Measurements from ENCODE around the gene PTGES2.

Gene PTGES2

DNA sequence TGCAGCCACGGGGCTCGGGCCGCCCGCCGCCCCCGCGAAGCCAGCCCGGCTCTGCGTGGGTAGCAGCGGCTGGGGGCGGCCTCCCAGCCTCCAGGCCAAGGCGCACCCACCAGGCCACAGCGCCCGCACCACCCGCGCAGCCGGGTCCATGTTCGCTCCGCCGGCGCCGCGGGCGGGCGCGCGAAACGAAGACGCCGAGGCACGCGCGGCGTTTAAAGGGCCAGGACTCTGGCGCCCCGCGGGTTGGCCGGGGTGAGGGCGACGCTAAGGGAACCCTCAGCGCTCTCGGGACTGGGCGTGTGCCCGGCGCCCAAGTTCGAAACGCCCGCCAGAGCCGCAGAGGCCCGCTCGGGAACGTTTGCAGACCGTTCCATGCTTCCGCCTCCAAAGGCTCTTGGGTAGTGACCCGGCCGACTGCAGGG, at the start of gene PTGES2:
Gene PTGES2, minus strand, starts transcription at position 162 of the 422 bp plus-strand sequence. Its CDS starts 12 bp downstream, at position 150.
- DNase-seq, result peak; percentile 75

DNA sequence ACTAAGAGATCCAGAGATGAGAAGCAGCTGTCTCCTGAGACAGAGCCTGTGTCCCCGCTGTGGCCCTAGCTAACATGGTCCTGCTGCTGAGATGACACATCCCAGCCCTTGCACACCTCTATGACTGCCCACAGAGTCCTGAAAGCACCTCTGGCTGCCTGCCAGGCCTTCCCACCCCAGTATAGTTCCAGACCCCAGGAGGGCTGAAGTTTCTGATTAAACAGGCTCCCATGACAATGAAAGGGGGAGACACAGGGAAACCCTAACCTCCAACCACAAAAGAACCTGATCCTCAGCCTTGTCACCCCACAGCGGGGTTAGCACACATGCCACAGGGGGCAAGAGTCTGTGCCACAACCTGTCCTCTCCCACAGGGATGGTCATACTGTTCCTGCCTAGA, 48.2 kb upstream of the PTGES2 start:
- DNase-seq, result no peak

DNA sequence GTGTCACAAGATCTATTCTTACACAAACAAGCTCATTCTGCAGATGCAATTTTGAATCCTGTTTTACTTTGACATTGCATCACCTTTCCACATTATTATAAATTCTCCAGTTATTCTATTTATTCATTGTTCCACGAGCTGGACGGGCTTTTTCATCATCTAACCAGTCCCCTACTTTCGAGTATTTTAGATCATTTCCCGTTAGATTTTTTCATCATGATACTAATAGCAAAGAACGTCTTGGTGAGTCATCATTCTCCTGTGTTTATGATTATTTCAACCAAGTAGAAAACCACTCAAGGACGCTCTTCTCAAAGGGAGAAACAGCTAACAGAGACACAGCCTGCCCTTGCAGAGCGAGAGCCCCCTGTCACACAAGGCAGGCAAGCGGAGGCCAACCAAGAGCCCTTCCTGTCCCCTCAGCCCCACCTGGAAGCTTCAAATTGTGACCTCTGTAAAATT, 47.6 kb upstream of the PTGES2 start:
- DNase-seq, result no peak

DNA sequence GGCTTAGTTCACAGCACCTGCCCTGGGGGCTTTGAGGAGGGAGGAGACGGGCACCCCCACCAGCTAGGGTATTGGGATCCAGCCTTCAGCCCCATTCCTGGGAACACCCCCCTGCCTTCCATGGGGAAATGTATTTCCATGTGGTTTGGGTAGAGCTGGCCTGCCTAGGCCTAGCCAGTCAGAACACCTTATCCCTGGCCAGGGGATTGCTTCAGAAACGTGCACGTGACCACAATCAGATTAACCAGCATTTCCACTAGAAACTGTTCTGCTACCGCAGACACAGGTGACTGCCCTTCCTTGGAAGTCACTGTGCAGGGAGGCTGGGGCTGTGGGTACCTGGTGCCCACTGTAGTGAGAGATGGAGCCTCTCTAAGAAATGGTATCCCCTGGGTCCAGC, 46.5 kb upstream of the PTGES2 start:
- no peak for DNase-seq

DNA sequence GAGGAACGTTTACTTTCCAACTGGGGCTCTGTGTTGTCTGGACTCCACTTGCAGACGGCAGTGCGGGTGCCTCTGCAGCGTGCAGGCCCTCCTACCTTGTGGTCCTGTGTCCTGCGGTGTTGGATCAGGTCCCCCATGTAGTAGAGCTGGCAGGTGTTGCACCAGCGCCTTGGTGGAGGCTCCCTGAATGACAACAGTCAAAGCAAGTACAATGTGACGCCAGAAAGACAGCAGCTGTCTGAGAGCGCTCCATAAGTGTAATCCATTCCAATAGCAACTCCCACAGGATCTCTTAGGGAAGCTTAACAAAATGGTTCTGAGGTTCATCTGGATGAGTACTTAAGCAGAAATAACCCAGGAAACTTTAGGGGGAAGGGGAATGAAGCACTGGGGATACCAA, 42.4 kb upstream of the PTGES2 start:
- DNase-seq, result no peak

DNA sequence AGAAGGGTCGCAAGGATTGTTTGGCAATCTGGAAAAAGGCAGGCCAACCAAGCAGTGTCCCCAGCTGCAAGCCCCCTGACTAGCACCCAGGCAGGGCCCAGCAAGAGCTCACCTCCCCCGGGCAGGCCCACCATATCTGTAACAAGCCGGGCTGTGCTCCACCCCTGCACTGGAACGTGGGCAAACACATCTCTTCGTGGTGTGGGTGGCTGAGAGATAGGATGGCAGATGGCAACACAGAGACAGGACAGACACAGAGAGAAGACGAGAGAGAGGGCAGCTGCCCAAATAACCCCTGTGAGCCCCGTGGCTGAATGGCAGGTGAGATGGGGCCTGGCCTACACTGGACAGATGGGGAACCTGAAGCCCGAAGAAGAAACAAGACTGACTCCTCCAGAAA, 42.0 kb upstream of the PTGES2 start:
- no peak for DNase-seq

DNA sequence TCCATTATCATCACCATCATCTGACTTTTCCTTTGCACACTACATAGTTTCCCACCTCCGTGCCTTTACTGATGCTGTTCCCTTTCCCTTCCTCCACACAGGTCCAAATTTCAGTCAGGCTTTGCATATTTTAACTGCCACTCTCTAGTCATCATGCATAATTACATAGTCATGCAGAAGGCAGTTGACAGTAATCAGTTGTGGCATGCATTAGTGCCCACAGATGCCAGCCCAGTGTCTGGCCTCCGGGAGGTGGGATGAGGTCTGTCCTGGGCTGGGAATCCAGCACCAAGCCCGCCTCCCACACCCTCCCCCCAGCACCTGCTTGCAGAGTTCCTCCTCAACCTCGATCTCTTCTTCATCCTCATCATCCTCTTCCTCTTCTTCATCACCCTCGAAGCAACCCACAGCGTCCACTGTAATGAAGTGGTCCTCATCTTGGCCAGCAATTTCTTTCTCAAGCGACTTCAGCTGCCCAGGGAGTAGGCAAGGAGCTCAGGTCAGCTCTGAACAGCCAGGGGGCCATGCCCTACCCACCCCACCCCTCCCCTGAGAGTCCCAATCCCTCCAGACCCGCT, 41.3 kb upstream of the PTGES2 start:
- no peak for DNase-seq

DNA sequence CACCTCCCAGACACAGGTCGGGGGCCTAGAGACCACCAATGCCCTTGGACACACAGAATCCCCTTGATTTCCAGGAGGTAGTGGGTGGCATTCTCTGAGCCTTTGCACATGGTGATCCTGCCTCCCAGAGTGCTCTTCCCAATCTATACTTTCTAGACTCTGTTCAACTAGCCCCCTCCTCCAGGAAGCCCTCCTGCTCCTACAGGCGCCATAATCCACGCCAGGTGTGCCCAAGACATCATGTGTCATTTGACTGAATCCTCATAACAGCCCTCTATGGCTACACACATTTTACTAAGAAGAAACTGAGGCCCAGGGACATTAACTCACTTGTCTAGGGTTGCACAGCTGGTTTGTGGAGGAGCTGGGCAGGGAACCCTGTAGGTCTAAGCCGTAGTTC, 39.7 kb upstream of the PTGES2 start:
- no peak for DNase-seq

DNA sequence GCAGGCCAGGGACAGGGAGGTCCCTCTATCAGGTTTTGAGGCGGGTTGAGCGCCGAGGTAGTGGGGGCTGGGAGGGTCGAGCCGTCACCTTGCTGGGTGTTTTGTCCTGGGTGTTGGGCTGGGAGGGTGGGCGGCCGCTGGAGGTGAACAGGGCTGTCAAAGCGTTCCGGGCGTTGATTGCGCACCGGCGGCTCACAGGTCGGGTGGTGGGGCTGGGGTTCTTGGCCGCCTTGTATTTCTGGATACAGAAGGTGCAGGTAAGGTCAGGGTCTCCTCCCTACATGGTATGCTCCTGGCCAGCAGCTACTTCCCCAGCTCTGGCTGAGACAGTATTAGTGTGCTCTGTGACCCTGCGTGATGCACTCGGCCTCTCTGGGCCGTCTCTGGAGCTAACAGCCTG, 38.6 kb upstream of the PTGES2 start:
- DNase-seq, result no peak

DNA sequence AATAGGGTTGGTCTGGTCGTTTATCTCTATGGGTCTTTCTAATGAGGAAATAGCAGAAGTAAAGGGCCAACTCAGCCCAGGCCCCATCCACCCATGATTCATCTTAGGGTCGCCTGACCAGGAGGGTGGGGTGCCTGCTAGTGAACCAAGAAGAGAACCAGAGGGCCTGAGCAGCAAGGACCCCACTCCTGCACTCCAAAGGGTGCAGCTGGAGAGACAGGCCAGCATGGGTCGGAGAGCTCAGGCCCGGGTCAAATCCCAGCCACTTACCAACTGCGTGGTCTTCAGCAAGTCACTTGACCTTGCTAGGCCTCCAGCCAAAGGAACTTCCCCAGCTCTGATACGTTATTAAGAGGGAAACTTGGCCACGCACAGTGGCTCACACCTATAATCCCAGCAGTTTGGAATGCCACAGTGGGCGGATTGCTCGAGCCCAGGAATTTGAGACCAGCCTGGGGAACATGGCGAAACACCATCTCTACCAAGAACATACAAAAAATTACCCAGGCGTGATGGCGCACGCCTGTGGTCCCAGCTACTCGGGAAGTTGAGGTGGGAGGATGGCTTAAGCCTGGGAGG, 36.9 kb upstream of the PTGES2 start:
- DNase-seq, result no peak

DNA sequence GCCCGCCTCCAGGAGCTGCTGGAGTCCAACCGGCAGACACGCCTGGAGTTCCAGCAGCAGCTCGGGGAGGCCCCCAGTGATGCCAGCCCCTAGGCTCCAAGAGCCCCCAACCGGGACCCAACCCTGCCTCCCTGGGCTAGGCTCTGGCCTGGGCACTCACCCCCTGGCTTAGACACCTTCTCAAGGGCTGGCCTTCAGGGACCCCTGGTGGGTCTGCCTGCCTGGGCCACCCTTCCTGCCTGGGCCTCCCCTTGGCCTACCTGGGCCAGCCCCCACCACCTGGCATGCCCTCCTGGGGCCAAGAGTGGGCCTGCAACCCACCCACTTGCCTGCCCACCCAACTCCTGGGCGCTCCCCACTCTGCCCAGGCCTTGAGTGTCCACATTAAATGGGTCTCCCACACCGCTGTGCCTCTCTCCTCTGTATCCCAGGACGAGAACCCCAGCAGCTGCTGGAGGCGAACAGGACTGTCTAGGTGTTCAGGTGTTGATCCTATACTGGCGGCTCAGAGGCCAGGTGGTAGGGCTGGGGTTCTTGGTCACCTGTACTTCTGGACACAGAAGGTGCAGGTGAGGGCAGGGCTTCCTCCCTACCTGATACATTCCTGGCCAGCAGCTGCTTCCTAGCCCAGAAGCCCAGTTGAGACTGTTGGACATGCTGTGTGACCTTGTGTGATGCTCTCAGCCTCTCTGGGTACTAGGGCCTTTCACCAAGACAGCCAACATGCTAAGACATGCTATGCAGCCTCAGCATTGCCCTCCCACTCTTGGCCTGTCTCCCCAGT, 36.2 kb upstream of the PTGES2 start:
- DNase-seq, result no peak

DNA sequence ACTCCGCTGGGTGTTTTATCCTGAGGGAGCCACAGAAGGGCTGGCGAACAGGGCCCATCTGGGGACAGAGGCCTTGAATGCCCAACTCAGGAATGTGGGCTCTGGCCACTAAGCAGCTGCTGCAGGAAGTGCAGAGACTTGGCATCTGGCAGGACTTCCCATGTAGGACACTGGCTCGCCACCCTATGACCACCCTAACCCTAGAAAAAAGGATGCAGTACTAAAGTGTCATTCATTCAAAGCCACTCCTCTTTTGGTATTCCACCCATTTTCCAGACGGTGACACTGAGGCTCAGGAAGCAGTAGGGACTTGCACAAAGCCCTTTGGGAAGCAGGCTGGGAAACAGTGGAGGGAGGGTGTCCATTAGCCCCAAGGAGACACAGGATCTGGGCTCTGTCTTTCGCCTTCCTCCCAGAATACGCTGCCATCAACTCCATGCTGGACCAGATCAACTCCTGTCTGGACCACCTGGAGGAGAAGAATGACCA, 35.5 kb upstream of the PTGES2 start:
- no peak for DNase-seq

DNA sequence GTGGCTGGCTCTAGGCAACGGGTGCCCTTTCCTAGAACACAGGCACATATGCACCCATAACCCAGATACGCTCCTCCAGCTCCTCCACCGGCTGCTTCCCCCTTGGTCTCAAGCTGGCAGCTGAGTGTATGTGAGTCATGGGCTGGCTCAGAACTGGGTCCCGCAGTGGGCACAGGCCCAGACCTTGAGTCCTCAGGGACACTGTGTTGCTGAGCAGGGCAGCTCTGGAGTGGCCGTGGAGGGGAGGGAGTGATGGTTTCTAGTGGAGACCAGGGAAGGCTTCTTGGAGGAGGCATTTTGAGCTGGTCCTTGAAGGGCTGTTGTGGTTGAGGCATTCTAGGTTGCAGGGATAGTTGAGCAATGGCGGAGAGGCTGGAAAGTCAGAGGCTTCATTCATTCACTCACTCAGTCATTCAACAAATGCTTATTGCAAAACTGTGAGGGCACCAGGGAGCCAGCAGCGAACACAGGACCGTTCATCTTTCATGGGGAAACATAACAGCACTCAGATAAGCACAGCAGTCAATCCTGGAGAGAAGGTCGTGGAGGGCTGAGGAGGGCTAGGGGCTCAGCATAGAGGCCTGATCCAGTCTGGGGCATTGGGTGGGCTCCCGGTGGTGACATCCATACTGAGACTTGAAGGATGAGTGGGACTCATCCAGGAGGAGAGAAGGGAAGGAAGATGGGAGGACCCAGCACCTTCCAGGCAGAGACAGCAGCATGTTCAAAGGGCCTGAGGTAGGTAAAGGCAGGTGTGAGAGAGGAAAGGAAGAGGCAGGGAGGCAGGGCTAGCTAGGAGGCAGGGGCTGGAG, 34.9 kb upstream of the PTGES2 start:
- DNase-seq, result no peak

DNA sequence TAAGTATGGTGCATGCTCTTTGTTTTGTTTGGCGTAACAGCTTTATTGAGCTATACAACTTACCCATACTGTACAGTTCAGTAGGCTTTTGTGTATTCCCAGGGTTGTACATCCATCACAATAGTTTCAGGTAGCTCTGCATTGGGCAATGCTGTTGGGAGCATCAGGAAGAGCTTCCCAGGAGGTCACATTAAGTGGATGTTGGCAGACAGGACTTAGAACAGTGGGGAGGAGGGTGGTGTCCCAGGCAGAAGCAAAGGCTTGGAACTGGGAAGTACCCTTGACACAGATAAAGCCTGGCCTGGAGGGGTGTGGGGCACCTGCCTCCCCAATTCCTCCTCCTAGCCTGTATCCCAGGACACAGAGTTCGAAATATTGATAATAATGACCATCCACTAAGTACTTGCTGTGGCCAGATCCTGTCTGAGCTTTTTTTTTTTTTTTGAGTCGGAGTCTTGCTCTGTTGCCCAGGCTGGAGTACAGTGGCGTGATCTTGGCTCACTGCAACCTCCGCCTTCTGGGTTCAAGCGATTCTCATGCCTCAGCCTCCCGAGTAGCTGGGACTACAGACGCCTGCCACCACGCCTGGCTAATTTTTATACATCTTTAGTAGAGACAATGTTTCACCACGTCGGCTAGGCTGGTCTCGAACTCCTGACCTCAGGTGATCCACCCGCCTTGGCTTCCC, 33.8 kb upstream of the PTGES2 start:
- no peak for DNase-seq

DNA sequence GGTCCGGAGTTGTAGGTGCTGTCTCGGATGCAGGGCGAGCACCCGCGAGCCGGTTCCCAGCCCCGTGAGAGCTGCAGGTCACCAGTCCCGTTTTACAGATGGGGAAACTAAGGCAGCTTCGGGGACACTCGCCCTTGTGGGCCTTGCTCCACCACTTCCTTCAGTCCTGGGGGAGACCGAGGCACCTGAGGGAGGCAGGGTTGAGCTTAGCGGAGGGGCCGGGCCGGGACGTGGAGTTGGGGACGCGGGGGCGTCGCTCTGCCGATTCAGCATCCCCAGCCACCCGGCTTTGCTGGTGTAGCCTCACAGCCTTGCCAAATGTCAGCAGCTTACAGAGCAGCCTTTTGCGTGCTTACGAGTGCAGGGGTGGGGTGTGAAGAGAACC, 33.1 kb upstream of the PTGES2 start:
- DNase-seq, result peak; percentile 9

DNA sequence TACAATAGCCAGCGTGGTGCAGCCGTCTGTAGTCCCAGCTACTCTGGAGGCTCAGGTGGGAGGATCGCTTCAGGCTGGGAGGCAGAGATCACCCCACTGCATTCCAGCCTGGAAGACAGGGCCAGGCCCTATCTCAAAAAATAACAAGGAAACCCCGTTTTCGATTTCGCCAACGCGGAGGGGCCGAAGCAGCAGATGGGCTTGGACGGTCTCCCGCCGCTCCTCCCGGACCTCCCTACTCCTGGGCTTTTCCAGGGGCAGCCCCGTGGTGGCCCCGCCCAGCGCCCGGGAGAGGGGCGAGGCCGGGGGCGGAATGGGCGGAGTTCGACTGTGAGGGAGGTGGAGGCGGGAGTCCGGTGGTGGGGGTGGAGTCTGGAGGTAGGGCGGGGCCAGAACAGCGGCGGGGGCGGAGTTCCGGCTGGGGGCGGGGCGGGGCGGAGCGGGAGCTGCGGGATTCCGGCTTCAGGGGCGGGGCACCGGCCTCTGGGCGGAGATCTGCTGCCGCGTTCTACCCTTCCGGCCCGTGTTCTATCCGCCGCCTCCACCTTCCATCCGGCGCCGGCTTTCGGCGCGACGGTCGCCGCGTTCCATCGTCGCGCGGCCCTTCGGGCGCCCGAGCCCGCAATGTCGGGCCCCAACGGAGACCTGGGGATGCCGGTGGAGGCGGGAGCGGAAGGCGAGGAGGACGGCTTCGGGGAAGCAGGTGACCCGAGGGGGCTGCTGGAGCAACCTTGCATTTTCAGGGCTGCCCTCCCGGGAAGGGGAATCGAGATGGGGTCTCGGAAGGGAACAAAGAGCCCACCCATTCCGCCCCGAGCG, 32.5 kb upstream of the PTGES2 start, which contains the start of gene BBLN:
Gene BBLN, plus strand, starts transcription at position 482 of the 819 bp plus-strand sequence. Its CDS starts 143 bp downstream, at position 625.
- peak; percentile 92 for DNase-seq

DNA sequence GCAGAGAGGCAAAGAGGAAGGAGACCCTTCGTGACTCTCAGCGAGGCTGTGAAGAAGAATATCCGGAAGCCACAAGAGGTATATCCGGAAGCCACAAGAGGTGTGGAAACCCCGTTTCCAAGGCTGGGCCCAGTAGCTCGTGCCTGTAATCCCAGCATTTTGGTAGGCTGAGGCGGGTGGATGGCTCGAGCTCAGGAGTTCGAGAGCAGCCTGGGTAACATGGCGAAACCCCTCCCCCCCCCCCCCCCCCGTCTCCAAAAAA, 31.9 kb upstream of the PTGES2 start:
- DNase-seq, result peak; percentile 50

DNA sequence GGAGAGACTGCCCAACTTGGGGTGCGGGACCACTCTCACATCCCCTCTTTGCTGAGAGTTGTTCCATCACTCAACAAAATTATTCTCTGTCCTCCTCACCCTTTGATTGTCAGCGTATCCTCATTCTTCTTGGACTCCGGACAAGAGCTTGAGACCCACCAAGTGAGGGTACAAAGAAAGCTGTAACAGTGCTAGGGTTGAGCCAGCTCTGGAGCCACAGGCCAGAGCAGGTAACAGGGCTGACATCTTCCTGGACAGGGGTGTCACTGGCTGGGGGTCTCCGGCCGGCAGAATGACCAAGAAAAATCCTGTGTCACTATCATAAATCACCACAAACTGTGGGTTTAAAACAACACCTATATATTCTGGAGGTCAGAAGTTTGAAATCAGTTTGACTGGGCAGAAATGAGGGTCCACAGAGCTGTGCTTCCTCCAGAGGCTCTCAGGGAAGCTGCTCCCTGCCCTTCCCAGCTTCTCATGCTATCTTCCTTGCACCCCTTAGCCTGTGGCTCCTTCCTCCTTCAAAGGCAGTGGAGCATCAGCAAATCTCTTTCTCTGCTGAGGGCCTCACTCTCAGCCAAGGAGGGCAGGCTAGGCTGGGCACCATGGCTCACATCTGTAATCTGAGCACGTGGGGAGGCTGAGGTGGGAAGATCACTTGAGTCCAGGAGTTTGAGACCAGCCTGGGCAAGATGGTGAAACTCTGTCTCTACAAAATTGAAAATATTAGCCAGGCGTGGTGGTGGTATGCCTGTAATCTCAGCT, 28.4 kb upstream of the PTGES2 start:
- no peak for DNase-seq

DNA sequence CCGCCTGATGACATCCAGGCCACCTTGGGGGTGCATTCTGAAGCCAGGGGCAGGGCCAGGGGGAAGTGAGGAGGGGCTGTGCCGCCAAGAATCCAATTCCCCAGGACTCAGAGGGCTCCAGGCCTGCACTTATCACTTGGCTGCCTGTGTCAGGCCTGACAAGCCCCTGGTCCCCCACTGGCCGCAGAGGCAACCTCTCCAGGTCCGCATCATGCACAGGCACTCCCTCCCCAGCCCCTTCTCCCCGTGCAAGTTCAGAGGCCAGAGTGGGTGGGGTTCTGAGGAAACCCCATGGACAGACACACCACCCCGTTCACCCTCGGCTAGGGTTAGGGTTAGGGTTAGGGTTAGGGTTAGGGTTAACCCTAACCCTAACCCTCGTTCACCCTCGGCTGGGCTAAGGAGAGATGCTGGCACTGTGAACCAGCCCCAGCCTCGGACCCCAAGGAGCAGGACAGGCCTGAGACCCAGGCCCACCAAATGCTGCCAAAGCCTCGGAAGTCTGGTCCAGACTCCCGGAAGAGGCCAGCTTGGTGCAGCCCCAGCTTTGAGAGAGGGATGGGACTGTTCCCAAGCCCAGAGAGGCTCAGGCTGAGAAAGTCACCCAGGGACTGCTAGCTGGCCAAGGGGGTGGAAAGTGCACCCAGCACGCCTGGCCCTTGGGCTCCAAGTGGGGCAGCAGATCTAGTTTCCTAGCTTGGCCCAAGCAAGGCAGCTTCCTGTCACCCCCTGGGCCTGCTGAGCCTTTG, 26.6 kb upstream of the PTGES2 start:
- DNase-seq, result no peak
